ENCODE measurements around the gene PLCB4. TPM values are rescaled to one million over a fixed set of nuclear protein-coding genes. Genes with fewer than 3 reads are reported as not detected.
A peak's percentile ranks its signal among the peaks of the same experiment; 100 is the strongest.

PLCB4 gene
- total and polyA plus RNA-seq, 2 experiments from 2014 or later, result 31.6 to 39.2 TPM

GRCh38 chr20:9413001-9413400, 344.1 kb downstream of the PLCB4 start:
- Histone ChIP-seq H3K36me3 (peaks cover 16% of the 10 kb centered on the region), H3K27me3 (no peaks in the 10 kb centered on the region), H3K4me3 (no peak overlapping the region), H3K9me3 (ENCODE audit: low read depth) (no peaks in the 10 kb centered on the region), H3K4me1 (ENCODE audit: low read depth) (peaks cover 5% of the 10 kb centered on the region), H3K27ac (no peak overlapping the region)
- TF ChIP-seq CTCF (IDR thresholded peaks at IDR 0.05; ENCODE audit: low read depth, low read length), result no peak
- DNase-seq (ENCODE audit: low read depth in 1 of 2, low spot score in 1 of 2), result no peak

DNA sequence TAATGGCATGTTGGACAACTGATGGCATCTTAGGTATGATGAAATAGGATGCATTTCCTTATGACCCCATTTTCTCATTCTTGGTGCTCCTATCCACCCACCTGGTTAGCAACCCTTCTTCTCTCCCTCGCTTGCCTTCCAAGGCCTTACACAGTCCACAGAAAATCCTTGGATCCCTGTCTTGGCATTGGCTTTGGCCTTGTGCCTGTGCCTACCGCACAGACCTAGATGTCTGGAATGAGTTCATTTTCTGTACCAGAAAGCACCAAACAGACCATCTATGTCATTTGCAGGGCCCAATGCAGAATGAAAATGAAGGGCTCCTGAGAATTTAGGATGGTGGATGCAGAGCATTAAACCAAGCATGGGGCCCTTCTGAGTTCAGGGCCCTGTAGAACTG, 346.5 kb downstream of the PLCB4 start:
- H3K4me3 ChIP-seq, result no peak overlapping the region
- no peak for DNase-seq (ENCODE audit: low read depth in 1 of 2, low spot score in 1 of 2)
- H3K27ac ChIP-seq, result no peak overlapping the region
- TF ChIP-seq CTCF (IDR thresholded peaks at IDR 0.05; ENCODE audit: low read depth, low read length), result no peak
- H3K9me3 ChIP-seq (ENCODE audit: low read depth), result no peaks in the 10 kb centered on the region
- H3K4me1 ChIP-seq (ENCODE audit: low read depth), result no peaks in the 10 kb centered on the region
- no peaks in the 10 kb centered on the region for H3K27me3 ChIP-seq
- peaks cover 11% of the 10 kb centered on the region for H3K36me3 ChIP-seq

GRCh38 chr20:9416421-9416820, 347.5 kb downstream of the PLCB4 start:
- no peak overlapping the region for H3K4me3 ChIP-seq
- H3K36me3 ChIP-seq, result peaks cover 15% of the 10 kb centered on the region
- no peak for DNase-seq (ENCODE audit: low read depth in 1 of 2, low spot score in 1 of 2)
- H3K9me3 ChIP-seq (ENCODE audit: low read depth), result no peaks in the 10 kb centered on the region
- H3K27ac ChIP-seq, result no peak overlapping the region
- no peak for TF ChIP-seq CTCF (IDR thresholded peaks at IDR 0.05; ENCODE audit: low read depth, low read length)
- no peaks in the 10 kb centered on the region for H3K4me1 ChIP-seq (ENCODE audit: low read depth)
- no peaks in the 10 kb centered on the region for H3K27me3 ChIP-seq

GRCh38 chr20:9417665-9418064, 348.8 kb downstream of the PLCB4 start:
- H3K4me3 ChIP-seq, result no peak overlapping the region
- no peaks in the 10 kb centered on the region for H3K4me1 ChIP-seq (ENCODE audit: low read depth)
- H3K27ac ChIP-seq, result no peak overlapping the region
- H3K36me3 ChIP-seq, result peaks cover 21% of the 10 kb centered on the region
- TF ChIP-seq CTCF (IDR thresholded peaks at IDR 0.05; ENCODE audit: low read depth, low read length), result no peak
- DNase-seq (ENCODE audit: low read depth in 1 of 2, low spot score in 1 of 2), result peak in 1 of 2 donors; percentile 4
- no peaks in the 10 kb centered on the region for H3K9me3 ChIP-seq (ENCODE audit: low read depth)
- no peaks in the 10 kb centered on the region for H3K27me3 ChIP-seq

- no peak overlapping the region for H3K27ac ChIP-seq
- H3K36me3 ChIP-seq, result peaks cover 41% of the 10 kb centered on the region
- no peaks in the 10 kb centered on the region for H3K9me3 ChIP-seq (ENCODE audit: low read depth)
- H3K27me3 ChIP-seq, result no peaks in the 10 kb centered on the region
- TF ChIP-seq CTCF (IDR thresholded peaks at IDR 0.05; ENCODE audit: low read depth, low read length), result no peak
- H3K4me3 ChIP-seq, result no peak overlapping the region
- DNase-seq (ENCODE audit: low read depth in 1 of 2, low spot score in 1 of 2), result no peak
- no peaks in the 10 kb centered on the region for H3K4me1 ChIP-seq (ENCODE audit: low read depth)
Observed at GRCh38 chr20:9422321-9423057, 353.6 kb downstream of the PLCB4 start.

Measured in cardiac muscle cell (in vitro differentiated cells and primary cell).